NCI-H526 (cell line): ENCODE results near the gene PTPRF.

Experiments used
- DNase-seq, 2 experiments: peaks; one replicate each; lab custom pipeline; 2025; lab: John Stamatoyannopoulos, UW

PTPRF gene

DNA sequence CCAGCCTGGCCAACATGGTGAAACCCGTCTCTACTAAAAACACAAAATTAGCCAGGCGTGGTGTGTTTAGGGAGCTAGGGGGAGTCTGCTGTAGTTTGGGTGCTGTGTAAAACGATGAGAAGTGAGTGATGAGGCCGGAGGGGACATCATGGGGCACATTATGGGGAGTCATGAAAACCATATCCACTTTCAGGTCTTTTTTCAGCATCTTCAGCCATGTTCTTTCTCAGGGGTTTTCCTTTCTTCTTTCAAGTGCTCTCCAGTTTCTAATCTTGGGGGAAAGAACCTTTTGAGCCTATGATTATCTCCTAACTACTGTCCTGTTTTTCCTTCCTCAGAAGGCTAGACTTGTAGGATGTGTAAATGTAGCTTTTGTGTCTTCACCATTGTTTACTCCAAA lies 133.7 kb downstream of the PTPRF start:
- no peak for DNase-seq

DNA sequence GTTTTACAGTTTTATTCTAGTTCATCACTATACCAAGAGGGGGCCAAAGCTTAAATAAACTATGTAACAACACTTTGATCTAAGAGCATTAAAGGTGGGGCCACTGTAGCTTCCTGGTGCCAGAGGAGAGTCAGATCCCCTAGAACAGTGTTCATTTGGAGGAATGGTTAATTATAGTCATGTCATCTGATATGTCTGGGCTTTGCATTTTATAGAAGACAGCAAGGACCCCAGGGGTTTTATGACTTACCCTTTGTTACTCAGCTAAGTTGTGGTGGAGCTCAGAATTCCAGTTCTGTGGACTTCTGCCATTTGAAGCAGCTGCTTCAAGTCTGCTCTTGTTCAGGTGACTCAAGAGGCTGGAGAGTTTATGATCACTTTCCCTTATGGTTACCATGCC lies 135.9 kb downstream of the PTPRF start:
- DNase-seq: peak; percentile 54 to 66

DNA sequence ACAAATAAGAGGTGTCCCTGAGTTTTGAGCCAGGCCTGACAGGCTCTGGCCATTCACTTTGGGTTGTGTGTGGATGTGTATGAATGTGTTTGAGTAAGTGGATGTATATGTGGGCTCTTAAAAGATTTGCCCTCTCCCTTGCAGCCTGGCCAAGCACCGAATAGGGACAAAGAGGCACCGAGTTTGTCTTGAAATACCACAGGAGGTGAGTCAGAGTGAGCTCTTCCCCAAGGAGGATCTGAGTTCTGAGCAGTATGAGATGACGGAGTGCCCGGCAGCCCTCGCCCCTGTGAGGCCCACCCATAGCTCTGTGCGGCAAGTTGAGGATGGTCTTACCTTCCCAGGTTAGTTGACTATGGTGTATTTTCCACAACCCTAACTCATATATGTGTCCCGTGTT lies 138.3 kb downstream of the PTPRF start:
- DNase-seq: no peak

DNA sequence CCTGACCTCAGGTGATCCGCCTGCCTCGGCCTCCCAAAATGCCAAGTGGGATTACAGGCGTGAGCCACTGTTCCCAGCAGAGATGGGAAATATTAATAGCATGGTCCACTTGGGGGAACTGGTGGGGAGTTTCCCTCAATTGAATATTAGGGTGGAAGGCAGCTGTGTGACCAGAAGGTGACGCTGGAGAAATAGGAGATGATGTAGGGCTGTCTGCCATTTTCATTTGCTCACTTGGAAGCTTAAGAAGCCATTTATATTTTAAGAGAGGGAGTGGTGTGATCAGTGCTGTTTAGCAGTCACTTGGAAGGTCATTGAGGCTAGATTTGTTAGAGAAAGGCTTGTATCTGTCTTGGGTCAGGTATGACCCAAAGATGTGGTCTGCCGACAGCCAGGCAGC lies 139.2 kb downstream of the PTPRF start:
- no peak for DNase-seq

DNA sequence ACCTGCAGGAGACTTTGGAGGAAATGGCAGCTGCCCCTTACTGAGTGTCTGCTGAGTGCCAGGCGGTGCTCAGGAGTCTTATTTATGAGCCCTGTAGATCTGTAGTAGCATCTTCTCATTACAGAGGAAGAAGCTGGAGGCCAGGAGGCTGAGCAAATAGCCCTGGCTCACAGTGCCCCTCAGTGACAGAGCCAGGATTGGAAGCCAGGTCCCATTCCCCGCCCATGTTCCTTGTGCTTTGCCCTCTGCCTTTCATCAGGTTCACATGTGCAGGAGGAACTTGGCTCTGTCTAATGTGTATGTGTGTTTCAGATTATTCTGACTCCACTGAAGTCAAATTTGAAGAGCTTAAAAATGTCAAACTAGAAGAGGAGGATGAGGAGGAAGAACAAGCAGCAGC lies 140.5 kb downstream of the PTPRF start:
- DNase-seq: no peak

DNA sequence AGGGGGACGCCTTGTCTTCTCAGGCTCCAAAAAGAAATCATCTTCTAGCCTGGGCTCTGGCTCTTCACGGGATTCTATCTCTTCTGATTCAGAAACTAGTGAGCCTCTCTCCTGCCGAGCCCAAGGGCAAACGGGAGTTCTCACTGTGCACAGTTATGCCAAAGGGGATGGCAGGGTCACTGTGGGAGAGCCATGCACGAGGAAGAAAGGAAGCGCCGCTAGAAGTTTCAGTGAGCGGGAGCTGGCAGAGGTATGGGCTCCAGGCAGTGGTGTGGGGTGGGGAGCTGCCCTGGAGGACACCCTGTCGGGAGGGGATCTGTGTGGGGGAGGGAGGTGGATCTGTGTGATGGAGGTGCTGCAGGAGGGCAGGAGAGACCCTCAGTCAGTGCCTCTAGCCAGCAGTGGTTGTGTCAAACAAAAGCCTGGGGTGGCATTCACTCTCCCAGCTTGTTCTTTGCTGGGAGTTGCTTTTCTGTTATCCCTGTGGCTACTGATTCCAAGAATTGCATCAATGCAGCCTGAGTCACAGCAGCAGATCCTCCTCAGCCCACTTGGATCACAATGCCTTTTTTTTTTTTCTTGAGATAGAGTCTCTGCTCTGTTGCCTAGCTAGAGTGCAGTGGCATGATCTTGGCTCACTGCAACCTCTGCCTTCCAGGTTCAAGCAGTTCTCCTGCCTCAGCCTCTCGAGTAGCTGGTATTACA lies 141.1 kb downstream of the PTPRF start:
- DNase-seq: no peak

DNA sequence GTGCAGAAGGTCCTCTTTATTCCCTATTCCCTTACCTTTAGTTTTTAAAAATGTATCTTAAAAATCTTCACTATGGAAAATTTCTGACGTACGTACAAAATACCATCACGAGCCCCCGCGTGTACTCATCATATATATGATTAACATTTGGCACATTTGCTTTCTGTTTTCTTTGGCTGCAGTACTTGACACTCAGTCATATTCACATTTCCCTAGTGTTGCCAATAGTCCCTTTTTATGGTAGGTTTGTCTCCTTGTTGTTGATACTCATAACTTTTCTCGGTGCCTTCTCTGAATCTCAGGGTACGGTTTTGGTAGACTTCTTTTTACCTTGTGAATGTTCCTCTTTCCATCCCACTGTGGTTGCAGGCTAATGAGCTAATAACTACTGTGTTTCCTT lies 142.6 kb downstream of the PTPRF start:
- no peak for DNase-seq
